GM19023 (cell line): ENCODE measurements around the gene CROCC2.

Source experiments
- ATAC-seq: cut with Tn5 transposase; IDR thresholded peaks from one replicate; pipeline ENCODE4 v1.9.1; 2021; ENCODE audit warnings: mild to moderate bottlenecking, moderate library complexity; ENCODE audit not compliant: unreplicated experiment

Gene CROCC2

GRCh38 chr2:240906141-240906910, at the start of gene CROCC2:
TSS of gene CROCC2 (plus strand) at chr2:240906336. CDS start at chr2:240906514, 178 bp downstream.
- no peak for ATAC-seq

- ATAC-seq: no peak
Measured at GRCh38 chr2:240857039-240858008, 48.8 kb upstream of the CROCC2 start.

- ATAC-seq: no peak
Measured at GRCh38 chr2:240858321-240858720, 47.8 kb upstream of the CROCC2 start.

- ATAC-seq: no peak
Measured at GRCh38 chr2:240858871-240859270, 47.3 kb upstream of the CROCC2 start.

- ATAC-seq: no peak
Measured at GRCh38 chr2:240861547-240861946, 44.6 kb upstream of the CROCC2 start.

- ATAC-seq: no peak
Measured at GRCh38 chr2:240864475-240864874, 41.7 kb upstream of the CROCC2 start.

- ATAC-seq: no peak
Measured at GRCh38 chr2:240865391-240865790, 40.7 kb upstream of the CROCC2 start.

GRCh38 chr2:240868286-240869108, 37.6 kb upstream of the CROCC2 start, which contains the start of gene AGXT:
TSS of gene AGXT (plus strand) at chr2:240868824. CDS start at chr2:240868866, 42 bp downstream.
- ATAC-seq: no peak

- ATAC-seq: no peak
Measured at GRCh38 chr2:240869109-240869955, 36.8 kb upstream of the CROCC2 start.

- no peak for ATAC-seq
Measured at GRCh38 chr2:240869956-240870875, 35.9 kb upstream of the CROCC2 start.

- no peak for ATAC-seq
Measured at GRCh38 chr2:240871071-240871958, 34.8 kb upstream of the CROCC2 start.

GRCh38 chr2:240872317-240873097, 33.6 kb upstream of the CROCC2 start:
- no peak for ATAC-seq

- no peak for ATAC-seq
Measured at GRCh38 chr2:240873098-240873788, 32.9 kb upstream of the CROCC2 start.

GRCh38 chr2:240873805-240874714, 32.1 kb upstream of the CROCC2 start:
- ATAC-seq: no peak

- no peak for ATAC-seq
Measured at GRCh38 chr2:240874715-240875227, 31.4 kb upstream of the CROCC2 start.
